Neural cell (in vitro differentiated cells): Measurements from ENCODE around the gene ZSCAN9.

Experiments
- EP300 ChIP-seq: fragments of 450-650 bp; conservative IDR thresholded peaks from 2 replicates; pipeline ENCODE4 v1.6.1; 2014; ENCODE audit warnings: antibody characterized with exemption, mild to moderate bottlenecking, moderate library complexity; ENCODE audit not compliant: poor library complexity, severe bottlenecking
- EZH2 ChIP-seq: fragments of 200-600, 300-800 bp; shearing (Covaris generic), sonication (generic); IDR thresholded peaks from 2 replicates; pipeline ENCODE4 v1.6.1; 2014; ENCODE audit warnings: antibody characterized with exemption, low read length, borderline replicate concordance, mild to moderate bottlenecking; ENCODE audit not compliant: insufficient read depth, poor library complexity, severe bottlenecking
- MXI1 ChIP-seq: fragments of 450-650 bp; conservative IDR thresholded peaks from 2 replicates; pipeline ENCODE4 v1.6.1; 2014; ENCODE audit warnings: antibody characterized with exemption, mild to moderate bottlenecking; ENCODE audit not compliant: poor library complexity, severe bottlenecking
- POLR2AphosphoS5 ChIP-seq: IDR thresholded peaks from 2 replicates; pipeline ENCODE4 v1.6.1; 2012
- TAF1 ChIP-seq: IDR thresholded peaks from 2 replicates; pipeline ENCODE4 v1.6.1; 2012; ENCODE audit warnings: low read depth
- TF ChIP-seq, protein P1 (sequence below): fragments of 450-650 bp; IDR thresholded peaks from 2 replicates; pipeline ENCODE4 v1.5.1; 2014; ENCODE audit warnings: antibody characterized with exemption, mild to moderate bottlenecking, moderate library complexity; ENCODE audit not compliant: poor library complexity, severe bottlenecking

DNA sequence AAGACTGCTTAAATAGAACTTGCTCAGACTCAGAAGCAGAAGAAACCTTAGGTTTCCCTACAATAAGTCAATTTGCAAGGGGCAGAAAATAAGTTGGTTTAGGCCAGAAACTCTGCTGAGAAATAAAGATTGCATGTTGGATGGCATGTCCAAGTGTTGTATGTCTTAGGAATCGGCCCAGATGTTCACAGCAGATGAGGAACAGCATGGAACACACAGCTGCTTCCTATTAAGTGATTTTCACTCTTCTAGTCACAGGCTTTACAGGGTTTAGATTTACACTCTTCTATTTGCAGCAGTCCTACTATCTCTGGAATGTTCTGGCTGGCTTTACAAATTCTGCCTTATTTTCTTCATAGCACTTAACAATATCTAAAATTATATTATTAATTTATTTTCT, 23.8 kb downstream of the ZSCAN9 start:
- TF ChIP-seq TAF1 (no peak), MXI1 (no peak), EP300 (no peak), EZH2 (no peak), POLR2AphosphoS5 (no peak)
- TF ChIP-seq, protein P1, sequence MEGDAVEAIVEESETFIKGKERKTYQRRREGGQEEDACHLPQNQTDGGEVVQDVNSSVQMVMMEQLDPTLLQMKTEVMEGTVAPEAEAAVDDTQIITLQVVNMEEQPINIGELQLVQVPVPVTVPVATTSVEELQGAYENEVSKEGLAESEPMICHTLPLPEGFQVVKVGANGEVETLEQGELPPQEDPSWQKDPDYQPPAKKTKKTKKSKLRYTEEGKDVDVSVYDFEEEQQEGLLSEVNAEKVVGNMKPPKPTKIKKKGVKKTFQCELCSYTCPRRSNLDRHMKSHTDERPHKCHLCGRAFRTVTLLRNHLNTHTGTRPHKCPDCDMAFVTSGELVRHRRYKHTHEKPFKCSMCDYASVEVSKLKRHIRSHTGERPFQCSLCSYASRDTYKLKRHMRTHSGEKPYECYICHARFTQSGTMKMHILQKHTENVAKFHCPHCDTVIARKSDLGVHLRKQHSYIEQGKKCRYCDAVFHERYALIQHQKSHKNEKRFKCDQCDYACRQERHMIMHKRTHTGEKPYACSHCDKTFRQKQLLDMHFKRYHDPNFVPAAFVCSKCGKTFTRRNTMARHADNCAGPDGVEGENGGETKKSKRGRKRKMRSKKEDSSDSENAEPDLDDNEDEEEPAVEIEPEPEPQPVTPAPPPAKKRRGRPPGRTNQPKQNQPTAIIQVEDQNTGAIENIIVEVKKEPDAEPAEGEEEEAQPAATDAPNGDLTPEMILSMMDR, result no peak
